M059J (cell line): ENCODE measurements around the gene CHN2. TPM values are rescaled to one million over a fixed set of nuclear protein-coding genes. Genes with fewer than 3 reads are reported as not detected.

Experiments
- DNase-seq: peaks from one replicate; pipeline ENCODE4 v3.0.0-alpha.2; 2012; ENCODE audit warnings: low read depth
- total RNA-seq: library from RNA; depleted of rRNA; stranded (reverse); fragments of >200 nt; shearing (Covaris generic); gene quantifications from 2 replicates; pipeline ENCODE4 v1.2.3, GENCODE V29; 2014

The CHN2 gene
- total RNA-seq, 1 experiment from 2014 or later, result not detected

DNA sequence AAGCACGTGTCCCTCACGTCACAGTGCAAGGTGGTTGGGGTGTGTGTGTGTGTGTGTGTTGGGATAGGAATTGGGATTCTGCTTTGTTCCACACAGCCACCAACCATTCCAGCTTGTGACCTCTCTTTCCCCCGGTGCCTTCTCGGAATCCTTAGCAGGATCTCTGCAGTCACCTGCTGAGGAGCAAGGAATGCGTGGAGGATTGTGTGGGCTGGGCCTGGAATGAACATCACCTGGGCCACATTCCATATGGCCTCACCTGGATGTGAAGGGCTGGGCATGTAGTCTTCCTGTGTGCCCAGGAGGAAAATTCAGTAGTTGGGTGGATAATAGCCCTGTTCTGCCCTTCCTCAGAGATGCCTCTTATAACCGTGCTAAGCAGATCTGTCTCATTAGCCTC lies 113.8 kb downstream of the CHN2 start:
- no peak for DNase-seq

- DNase-seq, result no peak
Observed at GRCh38 chr7:29309041-29309854, 114.7 kb downstream of the CHN2 start.

DNA sequence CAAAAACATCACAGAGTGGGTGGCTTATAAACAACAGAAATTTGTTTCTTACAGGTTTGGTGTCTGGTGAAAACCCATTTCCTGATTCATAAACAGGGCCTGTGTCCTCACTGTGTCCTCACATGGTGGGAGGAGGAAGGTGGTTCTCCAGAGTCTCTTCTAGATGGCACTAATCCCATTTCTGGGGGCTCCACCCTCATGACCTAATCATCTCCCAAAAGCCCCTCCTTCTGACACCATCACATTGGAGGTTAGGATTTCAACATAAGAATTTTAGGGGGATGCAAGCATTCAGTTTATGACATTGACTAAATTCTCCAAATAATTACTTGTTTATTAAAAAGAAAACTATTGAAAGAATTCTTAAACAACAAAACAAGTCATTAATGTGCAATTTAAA lies 116.0 kb downstream of the CHN2 start:
- DNase-seq, result no peak

- no peak for DNase-seq
Observed at GRCh38 chr7:29311314-29311713, 116.7 kb downstream of the CHN2 start.

- no peak for DNase-seq
Observed at GRCh38 chr7:29314148-29314547, 119.6 kb downstream of the CHN2 start.

- no peak for DNase-seq
Observed at GRCh38 chr7:29315122-29315891, 120.7 kb downstream of the CHN2 start.

GRCh38 chr7:29315892-29316270 lies 121.3 kb downstream of the CHN2 start:
- DNase-seq, result no peak

GRCh38 chr7:29316926-29317325 lies 122.4 kb downstream of the CHN2 start:
- no peak for DNase-seq

- no peak for DNase-seq
Observed at GRCh38 chr7:29318853-29319718, 124.5 kb downstream of the CHN2 start.

DNA sequence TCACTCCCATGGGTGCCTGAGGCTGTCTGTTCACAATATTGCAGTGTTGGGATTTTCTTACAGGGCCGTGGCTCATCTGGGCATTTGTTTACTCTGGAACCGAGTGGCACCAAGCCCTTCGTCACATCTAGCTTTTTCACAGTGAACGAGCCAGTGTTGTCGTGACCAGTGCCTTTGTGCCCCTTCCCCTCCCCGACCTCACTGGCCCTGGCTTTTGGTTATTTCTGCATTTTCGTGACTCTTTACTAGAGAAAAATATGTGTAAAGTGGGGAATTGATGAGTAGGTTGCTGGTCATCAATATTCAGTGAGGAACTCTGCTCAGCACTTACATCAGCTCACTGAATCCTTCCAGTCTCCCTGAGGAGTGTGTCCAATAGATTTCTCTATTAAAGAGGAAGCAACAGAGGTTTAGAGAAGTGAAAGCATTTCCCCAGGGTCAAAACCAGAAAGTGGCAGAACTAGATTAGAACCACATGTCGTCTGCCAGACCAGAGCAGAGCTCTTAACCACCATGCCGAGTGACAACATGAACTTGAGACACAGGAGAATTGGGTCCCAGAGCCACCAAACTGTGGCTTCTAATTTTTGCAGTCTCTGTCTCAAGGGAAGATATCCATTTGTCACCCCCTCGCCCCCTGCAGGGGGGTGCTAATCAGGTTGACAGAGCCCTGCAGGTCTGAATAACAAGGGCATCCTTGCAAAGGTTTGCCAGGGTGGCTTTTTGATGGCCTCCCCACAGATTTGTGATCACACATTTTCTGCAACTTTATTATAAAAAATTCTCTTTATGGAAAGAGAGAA lies 125.3 kb downstream of the CHN2 start:
- no peak for DNase-seq

GRCh38 chr7:29320577-29320976 lies 126.0 kb downstream of the CHN2 start:
- DNase-seq, result no peak

- no peak for DNase-seq
Observed at GRCh38 chr7:29322023-29322712, 127.6 kb downstream of the CHN2 start.

GRCh38 chr7:29325476-29325875 lies 130.9 kb downstream of the CHN2 start:
- no peak for DNase-seq

GRCh38 chr7:29326864-29327263 lies 132.3 kb downstream of the CHN2 start:
- no peak for DNase-seq

DNA sequence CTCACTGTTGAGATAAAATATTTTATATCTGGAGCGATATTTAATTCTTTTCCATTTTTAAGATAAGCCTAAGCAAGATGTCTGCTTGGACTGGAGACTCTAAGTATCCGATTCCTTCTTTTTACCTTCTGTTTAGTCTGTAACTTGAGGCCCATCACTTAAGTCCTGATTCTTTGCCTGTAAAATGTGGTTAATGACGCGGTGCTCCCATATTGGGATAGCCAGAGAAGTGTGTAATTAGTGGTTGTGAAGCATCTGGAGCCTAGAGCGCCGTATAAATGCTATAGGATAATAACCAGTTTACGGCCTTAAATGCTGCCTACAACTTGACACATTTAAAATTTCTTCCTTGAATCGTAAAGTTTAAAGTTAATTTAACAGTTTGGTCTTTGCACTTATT lies 132.9 kb downstream of the CHN2 start:
- no peak for DNase-seq

DNA sequence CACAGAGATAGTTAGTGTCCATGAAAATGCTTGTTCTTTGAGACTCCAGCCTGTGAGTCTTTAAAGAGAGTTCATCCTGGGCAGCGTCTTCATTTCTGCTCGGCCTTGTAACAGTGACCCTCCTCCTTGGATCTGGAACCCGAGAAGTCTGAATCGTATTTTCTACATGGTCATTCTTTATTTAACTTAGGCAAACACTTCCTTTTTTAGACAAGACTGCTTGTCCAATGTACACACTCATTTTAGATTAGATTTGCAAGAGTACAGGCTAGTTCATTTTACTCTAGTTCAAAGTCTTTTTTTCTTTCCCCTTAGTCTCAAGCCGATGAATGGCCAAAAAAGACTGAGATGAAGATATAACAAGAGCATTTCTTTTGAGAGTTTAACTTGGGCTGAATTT lies 133.5 kb downstream of the CHN2 start:
- no peak for DNase-seq

DNA sequence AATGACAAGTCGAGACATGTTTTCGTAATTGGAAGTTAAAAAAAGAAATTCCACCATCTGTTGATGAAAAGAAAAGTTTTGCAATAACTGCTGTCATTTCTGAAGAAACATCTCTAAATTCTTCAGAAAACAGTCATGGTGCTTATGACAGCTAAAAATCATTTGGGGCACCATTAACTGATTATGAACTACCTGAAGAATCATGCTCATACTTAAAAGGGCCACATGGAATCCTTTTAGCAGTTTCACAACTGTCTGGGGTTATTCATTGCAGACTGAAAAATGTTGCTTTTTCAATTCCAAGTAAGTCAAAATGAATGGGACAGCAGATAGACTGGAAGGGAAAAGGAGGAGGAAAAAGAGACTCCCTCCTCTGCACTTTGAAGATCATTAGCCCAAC lies 134.2 kb downstream of the CHN2 start:
- DNase-seq, result no peak

DNA sequence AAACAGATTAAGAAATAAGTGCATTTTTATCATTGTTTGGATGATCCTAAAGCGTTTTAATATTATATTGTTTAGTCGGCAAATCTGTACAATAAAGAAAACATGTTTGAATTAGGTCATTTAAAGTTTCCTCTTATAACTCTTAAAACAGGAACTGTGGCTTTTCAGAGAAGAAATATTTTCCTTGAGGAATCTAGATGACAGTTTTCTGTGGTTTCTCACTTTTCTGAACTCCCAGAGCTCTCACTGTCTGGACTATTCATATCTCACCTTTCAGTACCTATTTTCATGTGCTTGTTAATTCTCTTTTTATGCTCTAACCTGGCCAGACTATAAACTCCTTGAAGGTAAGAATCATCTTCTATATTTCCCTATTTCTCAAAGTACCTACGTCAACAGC lies 135.1 kb downstream of the CHN2 start:
- no peak for DNase-seq

- no peak for DNase-seq
Observed at GRCh38 chr7:29330136-29330535, 135.6 kb downstream of the CHN2 start.

DNA sequence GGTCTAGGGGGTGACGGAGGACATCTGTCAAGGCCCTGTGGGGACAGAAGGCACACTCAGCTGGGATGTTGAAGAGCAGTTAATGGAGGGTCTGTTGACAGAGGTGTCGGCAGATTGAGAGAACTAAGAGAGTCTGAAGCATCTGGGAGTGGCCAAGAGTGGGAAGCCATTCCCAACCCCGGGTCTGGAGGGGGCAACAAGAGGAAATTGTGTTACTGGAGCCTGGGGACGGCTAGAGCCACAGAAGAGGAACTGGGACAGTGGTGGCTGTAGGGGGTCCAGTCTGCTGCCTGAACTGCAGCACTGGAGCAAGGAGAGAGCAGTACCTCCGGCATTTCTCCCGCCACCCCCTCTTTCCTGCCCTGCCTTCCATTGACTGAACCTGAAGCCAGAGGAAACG lies 136.6 kb downstream of the CHN2 start:
- no peak for DNase-seq
